Neural cell (in vitro differentiated cells): Measurements from ENCODE around the gene ZBED4.

Experiments used
- CTCF ChIP-seq: fragments of 450-650 bp; IDR thresholded peaks from 2 replicates; pipeline ENCODE4 v1.5.1; 2014; ENCODE audit warnings: antibody characterized with exemption, mild to moderate bottlenecking, moderate library complexity; ENCODE audit not compliant: poor library complexity, severe bottlenecking
- EP300 ChIP-seq: fragments of 450-650 bp; conservative IDR thresholded peaks from 2 replicates; pipeline ENCODE4 v1.6.1; 2014; ENCODE audit warnings: antibody characterized with exemption, mild to moderate bottlenecking, moderate library complexity; ENCODE audit not compliant: poor library complexity, severe bottlenecking
- EZH2 ChIP-seq: fragments of 200-600, 300-800 bp; shearing (Covaris generic), sonication (generic); IDR thresholded peaks from 2 replicates; pipeline ENCODE4 v1.6.1; 2014; ENCODE audit warnings: antibody characterized with exemption, low read length, borderline replicate concordance, mild to moderate bottlenecking; ENCODE audit not compliant: insufficient read depth, poor library complexity, severe bottlenecking
- POLR2AphosphoS5 ChIP-seq: IDR thresholded peaks from 2 replicates; pipeline ENCODE4 v1.6.1; 2012
- RAD21 ChIP-seq: fragments of 450-650 bp; conservative IDR thresholded peaks from 2 replicates; pipeline ENCODE4 v1.6.1; 2014; ENCODE audit warnings: antibody characterized with exemption, mild to moderate bottlenecking, moderate library complexity
- REST ChIP-seq: IDR thresholded peaks from 2 replicates; pipeline ENCODE4 v1.6.1; 2012; ENCODE audit warnings: borderline replicate concordance
- SMC3 ChIP-seq: fragments of 450-650 bp; conservative IDR thresholded peaks from 2 replicates; pipeline ENCODE4 v1.6.1; 2014; ENCODE audit warnings: antibody characterized with exemption, mild to moderate bottlenecking, moderate library complexity; ENCODE audit not compliant: poor library complexity
- TAF1 ChIP-seq: IDR thresholded peaks from 2 replicates; pipeline ENCODE4 v1.6.1; 2012; ENCODE audit warnings: low read depth

GRCh38 chr22:49922926-49923325, 69.3 kb downstream of the ZBED4 start:
- TF ChIP-seq CTCF (no peak), SMC3 (no peak), EZH2 (no peak), TAF1 (no peak), EP300 (no peak), REST (no peak), POLR2AphosphoS5 (no peak), RAD21 (no peak)
